OCI-LY7 (cell line): ENCODE measurements around the gene COL17A1. TPM values are rescaled to one million over a fixed set of nuclear protein-coding genes. Genes with fewer than 3 reads are reported as not detected.

ENCODE experiments used
- BruUV-seq: library from RNA; stranded (reverse); fragments of 400-500 nt; replicated peaks from 2 replicates; lab custom pipeline; 2021; lab: Mats Ljungman, UMichigan
- CTCF ChIA-PET: fragments of 300-600 bp; sonication (Branson Sonifier 250); formaldehyde crosslinking; loops from one replicate; lab custom pipeline; 2022; ENCODE audit warnings: antibody characterized with exemption; ENCODE audit not compliant: unreplicated experiment; lab: Charles Lee
- POLR2A ChIA-PET: fragments of 300-600 bp; sonication (Branson Sonifier 250); formaldehyde crosslinking; loops from one replicate; lab custom pipeline; 2022; ENCODE audit warnings: antibody characterized with exemption; lab: Charles Lee
- DNase-seq: peaks from one replicate; pipeline ENCODE4 v3.0.0-alpha.2; 2015; ENCODE audit warnings: low spot score
- H2AFZ ChIP-seq: fragments of 200-600 bp; sonication (generic), shearing (Covaris generic); 2 replicates; pipeline ENCODE4 v1.6.1; 2014; ENCODE audit warnings: mild to moderate bottlenecking, antibody characterized with exemption, low read length, moderate library complexity
- H3K27ac ChIP-seq: fragments of 200-600 bp; sonication (generic); 2 replicates; pipeline ENCODE4 v1.5.1; 2014; ENCODE audit warnings: mixed run types, low read depth, mild to moderate bottlenecking, moderate library complexity, low read length, inconsistent platforms; ENCODE audit not compliant: poor library complexity, severe bottlenecking
- H3K36me3 ChIP-seq: fragments of 200-600 bp; sonication (generic); 2 replicates; pipeline ENCODE4 v1.6.1; 2014; ENCODE audit warnings: mild to moderate bottlenecking, antibody characterized with exemption, low read length, moderate library complexity, mixed read lengths; ENCODE audit not compliant: insufficient read depth
- H3K4me1 ChIP-seq: fragments of 200-600 bp; sonication (generic); 2 replicates; pipeline ENCODE4 v1.5.1; 2014; ENCODE audit warnings: mild to moderate bottlenecking, low read length; ENCODE audit not compliant: insufficient read depth, poor library complexity, severe bottlenecking
- H3K4me2 ChIP-seq: fragments of 200-600 bp; sonication (generic); 2 replicates; pipeline ENCODE4 v1.6.1; 2014; ENCODE audit warnings: mild to moderate bottlenecking, low read length
- H3K4me3 ChIP-seq: fragments of 200-600 bp; sonication (generic); 2 replicates; pipeline ENCODE4 v1.5.1; 2014; ENCODE audit warnings: mild to moderate bottlenecking, low read depth, low read length; ENCODE audit not compliant: poor library complexity, severe bottlenecking
- H3K79me2 ChIP-seq: fragments of 200-600 bp; sonication (generic); 2 replicates; pipeline ENCODE4 v1.6.1; 2016; ENCODE audit warnings: low read depth, mild to moderate bottlenecking, low read length, moderate library complexity, mixed read lengths; ENCODE audit not compliant: insufficient read depth
- H3K9me2 ChIP-seq: fragments of 200-600 bp; sonication (generic); 2 replicates; pipeline ENCODE4 v1.6.1; 2016; ENCODE audit warnings: mild to moderate bottlenecking, low read length, mixed read lengths; ENCODE audit not compliant: insufficient read depth
- H3K9me3 ChIP-seq: fragments of 200-600 bp; sonication (generic); 2 replicates; pipeline ENCODE4 v1.6.1; 2014; ENCODE audit warnings: mild to moderate bottlenecking, mixed run types, low read length, mixed read lengths
- H4K20me1 ChIP-seq: fragments of 200-600 bp; sonication (generic); 2 replicates; pipeline ENCODE4 v1.6.1; 2014; ENCODE audit warnings: mild to moderate bottlenecking, antibody characterized with exemption, low read length, moderate library complexity, mixed read lengths; ENCODE audit not compliant: insufficient read depth
- EZH2phosphoT487 ChIP-seq: fragments of 200-600 bp; sonication (generic); IDR thresholded peaks from 2 replicates; pipeline ENCODE4 v1.6.1; 2018; ENCODE audit warnings: low read depth, borderline replicate concordance, mild to moderate bottlenecking, mixed run types, antibody characterized with exemption, low read length, moderate library complexity, mixed read lengths
- intact Hi-C: fragments of 100-400 bp; cut with micrococcal nuclease; formaldehyde crosslinking; loops from one replicate; pipeline ENCODE4 v1.10.0; 2022; ENCODE audit not compliant: unreplicated experiment
- total RNA-seq, 2 experiments: library from RNA; depleted of rRNA in 1 of 2; stranded (reverse); fragments of >200 nt in 1 of 2; shearing (Covaris generic) in 1 of 2; gene quantifications; 2 replicates each; pipeline ENCODE4 v1.2.3, GENCODE V29; 2014 to 2022
- TF ChIP-seq, protein P1 (sequence below): fragments of 200-600 bp; sonication (generic); conservative IDR thresholded peaks from 2 replicates; pipeline ENCODE4 v1.5.1; 2014; ENCODE audit warnings: mild to moderate bottlenecking, antibody characterized with exemption, low read length, moderate library complexity, mixed read lengths

Gene COL17A1
- total RNA-seq, 2 experiments from 2014 or later, result 0.17 TPM; not detected in 1

DNA sequence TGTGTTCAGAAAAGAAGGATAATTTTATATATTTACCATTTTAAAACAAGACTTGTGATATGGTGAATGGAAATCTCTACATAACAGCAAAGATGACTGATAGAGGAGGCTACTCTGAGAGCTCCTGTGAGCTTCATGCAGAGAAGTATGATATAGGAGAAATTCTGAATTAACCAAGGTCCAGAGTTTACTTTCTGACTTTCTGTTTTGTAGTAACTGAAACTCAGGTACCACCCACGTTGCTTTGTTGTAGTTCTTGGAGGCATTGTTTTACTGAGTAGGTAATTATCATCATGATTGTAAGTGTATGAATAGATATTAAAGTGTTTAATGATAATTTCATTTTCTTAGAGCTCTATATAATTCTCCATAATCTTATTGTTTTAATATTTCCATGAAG lies 18.3 kb upstream of the COL17A1 start:
- ChIA-PET CTCF (no interaction called here), POLR2A (interaction anchor here (1.0 to 1.4 kb wide), 2 partner anchors 159 to 182 kb away, joined by 3 to 4 read pairs; no protein-coding TSS in a partner anchor)
- TF ChIP-seq EZH2phosphoT487, result no peak
- TF ChIP-seq, protein P1, sequence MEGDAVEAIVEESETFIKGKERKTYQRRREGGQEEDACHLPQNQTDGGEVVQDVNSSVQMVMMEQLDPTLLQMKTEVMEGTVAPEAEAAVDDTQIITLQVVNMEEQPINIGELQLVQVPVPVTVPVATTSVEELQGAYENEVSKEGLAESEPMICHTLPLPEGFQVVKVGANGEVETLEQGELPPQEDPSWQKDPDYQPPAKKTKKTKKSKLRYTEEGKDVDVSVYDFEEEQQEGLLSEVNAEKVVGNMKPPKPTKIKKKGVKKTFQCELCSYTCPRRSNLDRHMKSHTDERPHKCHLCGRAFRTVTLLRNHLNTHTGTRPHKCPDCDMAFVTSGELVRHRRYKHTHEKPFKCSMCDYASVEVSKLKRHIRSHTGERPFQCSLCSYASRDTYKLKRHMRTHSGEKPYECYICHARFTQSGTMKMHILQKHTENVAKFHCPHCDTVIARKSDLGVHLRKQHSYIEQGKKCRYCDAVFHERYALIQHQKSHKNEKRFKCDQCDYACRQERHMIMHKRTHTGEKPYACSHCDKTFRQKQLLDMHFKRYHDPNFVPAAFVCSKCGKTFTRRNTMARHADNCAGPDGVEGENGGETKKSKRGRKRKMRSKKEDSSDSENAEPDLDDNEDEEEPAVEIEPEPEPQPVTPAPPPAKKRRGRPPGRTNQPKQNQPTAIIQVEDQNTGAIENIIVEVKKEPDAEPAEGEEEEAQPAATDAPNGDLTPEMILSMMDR, result no peak
- no peak overlapping the region for H3K27ac ChIP-seq
- no peak overlapping the region for H2AFZ ChIP-seq
- H3K4me3 ChIP-seq, result no peak overlapping the region
- no peaks in the 10 kb centered on the region for H3K36me3 ChIP-seq
- no peaks in the 10 kb centered on the region for H3K9me3 ChIP-seq
- H3K4me1 ChIP-seq, result no peaks in the 10 kb centered on the region
- no peaks in the 10 kb centered on the region for H3K9me2 ChIP-seq
- intact Hi-C loops, result no loop called here
- H3K4me2 ChIP-seq, result no peak overlapping the region
- no TSS peak for BruUV-seq
- H4K20me1 ChIP-seq, result no peaks in the 10 kb centered on the region
- no peaks in the 10 kb centered on the region for H3K79me2 ChIP-seq
- no peak for DNase-seq

DNA sequence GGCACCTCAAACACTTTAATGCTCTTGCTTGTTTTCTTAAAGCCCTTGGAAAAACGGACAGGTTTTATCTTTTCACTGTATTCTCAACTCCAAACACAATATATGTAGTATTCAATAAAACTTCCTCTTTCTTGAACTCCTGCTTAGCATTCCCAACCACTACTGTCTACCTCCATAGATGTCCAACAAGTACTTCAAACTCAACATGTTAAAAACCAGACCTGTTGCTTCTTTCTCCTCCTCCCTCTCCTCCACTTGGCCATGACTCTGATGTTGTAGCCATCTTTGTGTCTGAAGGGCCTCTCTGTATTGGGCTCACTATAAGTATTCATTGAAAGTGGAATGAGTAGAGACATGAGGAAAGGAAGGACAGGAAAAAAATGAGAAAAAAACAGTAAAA lies 16.2 kb upstream of the COL17A1 start:
- ChIA-PET CTCF (no interaction called here), POLR2A (no interaction called here)
- no peaks in the 10 kb centered on the region for H3K9me2 ChIP-seq
- no peak overlapping the region for H3K27ac ChIP-seq
- no peaks in the 10 kb centered on the region for H4K20me1 ChIP-seq
- H3K36me3 ChIP-seq, result no peaks in the 10 kb centered on the region
- H3K79me2 ChIP-seq, result no peaks in the 10 kb centered on the region
- intact Hi-C loops, result loop anchor here (1.0 kb wide), 1 partner anchor 11 kb away; no protein-coding TSS in a partner anchor
- H3K4me1 ChIP-seq, result no peaks in the 10 kb centered on the region
- no peak overlapping the region for H3K4me2 ChIP-seq
- no peak overlapping the region for H3K4me3 ChIP-seq
- TF ChIP-seq, protein P1, result no peak
- no peak for TF ChIP-seq EZH2phosphoT487
- no peak overlapping the region for H2AFZ ChIP-seq
- no TSS peak for BruUV-seq
- no peak for DNase-seq
- H3K9me3 ChIP-seq, result no peaks in the 10 kb centered on the region

DNA sequence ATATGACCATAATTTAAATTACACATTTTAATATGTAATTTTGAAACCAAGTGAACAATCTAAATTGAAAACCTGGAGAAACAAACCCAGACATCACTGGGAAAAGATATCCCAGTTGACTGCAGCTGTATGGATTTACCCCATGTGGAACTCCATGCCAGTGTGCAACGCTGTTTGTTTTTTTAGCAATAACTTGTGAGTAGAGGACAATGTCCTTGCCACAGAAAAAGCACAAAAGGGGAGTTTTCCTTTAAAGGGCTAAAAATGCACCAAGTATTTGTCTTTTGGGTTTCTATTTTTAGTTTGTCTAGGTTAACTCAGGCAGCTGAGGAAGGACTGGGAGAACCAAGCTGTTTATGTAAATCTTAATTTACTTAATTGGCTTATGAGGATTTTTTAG lies 15.1 kb upstream of the COL17A1 start:
- Histone ChIP-seq H4K20me1 (no peaks in the 10 kb centered on the region), H3K79me2 (no peaks in the 10 kb centered on the region), H3K27ac (no peak overlapping the region), H3K4me3 (no peak overlapping the region), H3K4me2 (no peak overlapping the region), H3K9me2 (no peaks in the 10 kb centered on the region), H3K4me1 (no peaks in the 10 kb centered on the region), H3K9me3 (no peaks in the 10 kb centered on the region), H2AFZ (no peak overlapping the region), H3K36me3 (no peaks in the 10 kb centered on the region)
- intact Hi-C loops, result no loop called here
- TF ChIP-seq EZH2phosphoT487, result no peak
- TF ChIP-seq, protein P1, result no peak
- DNase-seq, result no peak
- ChIA-PET CTCF (no interaction called here), POLR2A (interaction anchor here (2.0 kb wide), 1 partner anchor 20 kb away, joined by 6 read pairs; the partner anchor contains the start of gene SFR1)
- no TSS peak for BruUV-seq
